Measurements from ENCODE around the gene ITGB5.

DNA sequence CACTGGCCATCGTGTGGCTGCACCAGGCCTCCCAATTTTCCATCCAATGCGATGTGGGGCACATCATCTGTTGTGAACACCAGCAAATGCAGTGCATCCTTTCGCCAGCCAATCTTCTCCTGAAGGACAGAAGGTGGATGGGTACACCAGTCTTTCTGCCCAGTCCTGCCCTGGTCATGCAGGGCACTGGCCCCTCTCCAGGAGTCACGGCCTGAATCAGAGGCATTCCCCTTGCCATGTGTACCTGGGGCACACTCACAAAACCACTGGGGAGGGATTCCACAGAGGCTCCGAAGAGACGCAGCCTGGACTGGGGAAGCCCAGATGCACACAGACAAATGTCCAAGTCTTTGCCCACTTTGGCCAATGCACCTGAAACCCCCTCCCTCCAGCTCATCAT, 65.8 kb downstream of the ITGB5 start:
- no peak for TF ChIP-seq EZH2phosphoT487 (IDR thresholded peaks at IDR 0.05; ENCODE audit: borderline replicate concordance, low read depth, low read length)
- TF ChIP-seq, protein P1, sequence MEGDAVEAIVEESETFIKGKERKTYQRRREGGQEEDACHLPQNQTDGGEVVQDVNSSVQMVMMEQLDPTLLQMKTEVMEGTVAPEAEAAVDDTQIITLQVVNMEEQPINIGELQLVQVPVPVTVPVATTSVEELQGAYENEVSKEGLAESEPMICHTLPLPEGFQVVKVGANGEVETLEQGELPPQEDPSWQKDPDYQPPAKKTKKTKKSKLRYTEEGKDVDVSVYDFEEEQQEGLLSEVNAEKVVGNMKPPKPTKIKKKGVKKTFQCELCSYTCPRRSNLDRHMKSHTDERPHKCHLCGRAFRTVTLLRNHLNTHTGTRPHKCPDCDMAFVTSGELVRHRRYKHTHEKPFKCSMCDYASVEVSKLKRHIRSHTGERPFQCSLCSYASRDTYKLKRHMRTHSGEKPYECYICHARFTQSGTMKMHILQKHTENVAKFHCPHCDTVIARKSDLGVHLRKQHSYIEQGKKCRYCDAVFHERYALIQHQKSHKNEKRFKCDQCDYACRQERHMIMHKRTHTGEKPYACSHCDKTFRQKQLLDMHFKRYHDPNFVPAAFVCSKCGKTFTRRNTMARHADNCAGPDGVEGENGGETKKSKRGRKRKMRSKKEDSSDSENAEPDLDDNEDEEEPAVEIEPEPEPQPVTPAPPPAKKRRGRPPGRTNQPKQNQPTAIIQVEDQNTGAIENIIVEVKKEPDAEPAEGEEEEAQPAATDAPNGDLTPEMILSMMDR (conservative IDR thresholded peaks at IDR 0.05; ENCODE audit: low read length), result no peak
